NCI-H82 treated with DMSO at 0.1 percent for 48 hours (cell line): Measurements from ENCODE around the gene ERGIC1.

Experiments used
- DNase-seq: peaks from one replicate; lab custom pipeline; 2025; ENCODE audit not compliant: unreplicated experiment; lab: John Stamatoyannopoulos, UW

ERGIC1 gene

GRCh38 chr5:172918421-172919371, 84.6 kb downstream of the ERGIC1 start:
- no peak for DNase-seq

- DNase-seq, result no peak
Measured at GRCh38 chr5:172919525-172920446, 85.7 kb downstream of the ERGIC1 start.

GRCh38 chr5:172920447-172920849, 86.4 kb downstream of the ERGIC1 start:
- DNase-seq, result no peak

DNA sequence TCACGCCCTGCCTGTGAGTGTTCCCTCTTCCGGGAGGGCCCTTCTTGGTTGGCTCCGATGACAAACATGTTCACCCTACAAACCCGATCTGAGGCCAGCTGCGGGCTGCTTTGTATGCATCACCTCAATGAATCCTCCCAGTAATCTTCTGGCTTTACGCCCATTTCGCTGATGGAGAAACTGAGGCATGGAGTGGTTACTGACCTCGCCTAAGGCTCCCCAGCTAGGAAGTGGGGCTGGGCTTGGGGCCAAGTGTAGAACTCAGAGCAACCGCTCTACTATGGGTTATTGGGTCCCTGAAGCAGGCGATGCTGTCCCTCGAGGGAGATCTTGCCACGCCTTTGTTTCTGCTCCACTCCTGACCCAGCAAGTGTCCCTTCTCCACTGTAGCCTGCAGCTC, 86.9 kb downstream of the ERGIC1 start:
- DNase-seq, result no peak

- DNase-seq, result no peak
Measured at GRCh38 chr5:172921906-172922305, 87.9 kb downstream of the ERGIC1 start.

- no peak for DNase-seq
Measured at GRCh38 chr5:172923539-172923938, 89.5 kb downstream of the ERGIC1 start.

GRCh38 chr5:172925336-172925948, 91.4 kb downstream of the ERGIC1 start:
- no peak for DNase-seq

DNA sequence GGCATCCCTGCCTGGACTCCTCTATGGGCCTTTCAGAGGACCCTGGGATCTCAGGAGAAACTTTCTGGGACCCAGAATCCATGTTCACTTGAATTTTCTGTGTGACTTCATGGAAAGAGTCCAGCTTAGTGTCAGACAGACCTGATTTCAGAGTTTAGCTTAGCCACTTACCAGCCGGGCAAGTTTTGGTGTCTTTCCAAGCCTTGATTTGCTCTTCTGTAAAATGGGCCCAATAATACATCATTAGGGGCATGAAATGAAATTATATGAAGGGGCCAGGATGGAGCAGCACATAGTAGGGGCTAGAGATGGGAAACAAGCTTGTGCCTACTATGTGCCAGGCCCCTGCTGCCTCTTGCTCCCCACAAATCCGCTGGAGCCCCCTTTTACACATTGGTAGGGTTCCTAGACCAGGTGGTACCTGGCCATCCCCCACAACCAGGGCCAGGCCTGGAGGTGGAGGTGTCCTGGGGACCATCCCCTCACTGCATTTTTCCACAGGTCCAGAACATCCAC, 92.0 kb downstream of the ERGIC1 start:
- DNase-seq, result no peak

- DNase-seq, result no peak
Measured at GRCh38 chr5:172926796-172927195, 92.7 kb downstream of the ERGIC1 start.

GRCh38 chr5:172929371-172929838, 95.4 kb downstream of the ERGIC1 start:
- no peak for DNase-seq

DNA sequence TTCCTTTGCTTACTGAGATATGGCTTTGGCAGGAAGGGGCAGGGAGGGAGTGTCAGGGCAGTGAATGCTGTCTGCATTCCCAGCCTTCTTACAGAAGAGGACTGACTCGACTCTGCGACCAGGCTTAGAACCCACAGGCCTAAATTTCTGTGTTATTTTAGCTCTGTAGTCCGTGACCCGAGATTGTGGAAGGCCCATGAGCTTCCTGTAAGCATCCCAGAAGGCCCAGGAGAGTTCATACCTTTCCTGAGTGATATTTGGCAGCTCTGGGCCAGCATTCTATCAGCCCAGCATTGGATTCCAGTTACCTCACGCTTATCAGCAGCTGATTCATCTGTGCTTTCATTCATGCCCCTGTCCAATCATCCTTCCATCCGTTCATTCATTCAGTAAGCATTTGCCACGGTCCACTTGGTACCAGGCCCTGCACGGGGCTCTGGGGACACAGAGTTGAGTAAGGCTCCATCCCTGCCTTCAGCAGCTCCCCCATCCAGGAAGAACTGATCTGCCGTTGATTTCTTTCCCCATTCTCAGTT, 97.0 kb downstream of the ERGIC1 start:
- no peak for DNase-seq

- no peak for DNase-seq
Measured at GRCh38 chr5:172932313-172933017, 98.4 kb downstream of the ERGIC1 start.

- no peak for DNase-seq
Measured at GRCh38 chr5:172933238-172933637, 99.2 kb downstream of the ERGIC1 start.

- no peak for DNase-seq
Measured at GRCh38 chr5:172935096-172935495, 101.0 kb downstream of the ERGIC1 start.

GRCh38 chr5:172936401-172936800, 102.3 kb downstream of the ERGIC1 start:
- no peak for DNase-seq

- DNase-seq, result no peak
Measured at GRCh38 chr5:172939071-172939470, 105.0 kb downstream of the ERGIC1 start.

DNA sequence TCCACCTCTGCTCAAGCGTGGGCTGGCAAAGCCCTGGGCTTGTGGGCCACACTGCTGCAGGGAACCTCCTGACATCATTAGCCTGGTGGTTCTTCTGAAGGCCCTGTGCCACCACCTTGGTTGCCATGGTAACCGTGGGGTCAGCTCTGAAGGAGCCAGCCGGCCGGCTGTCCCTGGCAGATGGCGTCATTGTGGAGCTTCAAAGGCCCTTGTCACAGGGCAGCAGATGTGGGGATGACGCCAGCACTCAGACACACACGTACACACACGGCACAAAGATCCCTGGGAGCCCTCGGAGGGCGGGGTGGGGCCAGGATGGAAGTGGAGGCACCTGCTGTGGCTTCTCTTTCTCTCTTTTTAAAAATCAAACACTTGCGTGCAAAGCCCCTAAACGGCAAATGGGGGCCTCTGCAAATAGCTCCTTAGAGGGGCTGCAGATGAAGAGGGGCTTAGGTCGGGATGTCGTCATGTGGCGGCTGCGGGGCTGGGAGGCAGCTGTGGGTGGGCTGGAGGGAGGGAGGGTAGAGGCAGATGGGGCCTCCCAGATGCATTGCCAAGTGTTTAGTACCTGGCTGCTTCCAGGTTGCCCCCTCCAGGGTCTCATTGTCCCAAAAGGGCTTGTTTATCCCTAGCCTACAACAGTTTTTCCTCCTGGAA, 105.7 kb downstream of the ERGIC1 start:
- DNase-seq, result peak; percentile 38

- no peak for DNase-seq
Measured at GRCh38 chr5:172940268-172941066, 106.4 kb downstream of the ERGIC1 start.

- DNase-seq, result no peak
Measured at GRCh38 chr5:172941067-172941516, 107.0 kb downstream of the ERGIC1 start.
